ENCODE data around the gene STRBP. TPM values are rescaled to one million over a fixed set of nuclear protein-coding genes. Genes with fewer than 3 reads are reported as not detected.

The STRBP gene
- total RNA-seq, 2 donors from 2014 or later, result 77.2 to 83.3 TPM

DNA sequence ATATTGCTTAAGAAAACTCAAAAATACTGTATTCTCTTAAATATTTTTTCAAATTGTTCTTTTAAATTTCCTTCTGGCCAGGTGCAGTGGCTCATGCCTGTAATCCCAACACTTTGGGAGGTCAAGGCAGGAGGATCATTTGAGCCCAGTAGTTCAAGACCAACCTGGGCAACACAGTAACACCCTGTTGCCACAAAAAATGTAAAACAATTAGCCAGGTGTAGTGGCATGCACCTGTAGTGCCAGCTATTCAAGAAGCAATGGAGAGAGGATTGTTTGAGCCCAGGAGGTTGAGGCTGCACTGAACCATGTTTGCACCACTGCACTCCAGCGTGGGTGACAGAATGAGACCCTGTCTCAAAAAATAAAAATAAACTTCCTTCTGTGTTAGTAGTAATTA, 94.3 kb downstream of the STRBP start:
- Mint-ChIP-seq H3K9me3 (no peaks in the 10 kb centered on the region), H3K4me3 (no peak overlapping the region), H3K36me3 (ENCODE audit: low read depth) (peaks cover 17% of the 10 kb centered on the region), H3K4me1 (peaks cover 25% of the 10 kb centered on the region), H3K27ac (peak overlapping the region; percentile 53), H3K27me3 (ENCODE audit: insufficient read depth) (no peaks in the 10 kb centered on the region)
- Histone ChIP-seq H3K9me3 (ENCODE audit: control insufficient read depth, low read length) (no peaks in the 10 kb centered on the region), H3K9ac (ENCODE audit: extremely low read depth, low read length, poor library complexity, severe bottlenecking) (no peak overlapping the region), H3K4me3 (ENCODE audit: low read length) (no peak overlapping the region), H3K27me3 (ENCODE audit: control insufficient read depth, insufficient read depth, low read length, poor library complexity, severe bottlenecking) (no peaks in the 10 kb centered on the region), H3K4me1 (ENCODE audit: control insufficient read depth, insufficient read depth, low read length) (no peaks in the 10 kb centered on the region), H3K36me3 (ENCODE audit: control insufficient read depth, insufficient read depth, low read length) (peaks cover 5% of the 10 kb centered on the region), H3K27ac (ENCODE audit: low read depth, low read length) (no peak overlapping the region)
- DNase-seq, result no peak
- WGBS, 2 experiments (ENCODE audit: insufficient coverage in 1 of 2, insufficient read length in 1 of 2), result 100% methylated on average over 1 of the region's 1 CpG; no CpG with 5 or more reads in 1 of the 2 experiments
- TF ChIP-seq, protein P1, sequence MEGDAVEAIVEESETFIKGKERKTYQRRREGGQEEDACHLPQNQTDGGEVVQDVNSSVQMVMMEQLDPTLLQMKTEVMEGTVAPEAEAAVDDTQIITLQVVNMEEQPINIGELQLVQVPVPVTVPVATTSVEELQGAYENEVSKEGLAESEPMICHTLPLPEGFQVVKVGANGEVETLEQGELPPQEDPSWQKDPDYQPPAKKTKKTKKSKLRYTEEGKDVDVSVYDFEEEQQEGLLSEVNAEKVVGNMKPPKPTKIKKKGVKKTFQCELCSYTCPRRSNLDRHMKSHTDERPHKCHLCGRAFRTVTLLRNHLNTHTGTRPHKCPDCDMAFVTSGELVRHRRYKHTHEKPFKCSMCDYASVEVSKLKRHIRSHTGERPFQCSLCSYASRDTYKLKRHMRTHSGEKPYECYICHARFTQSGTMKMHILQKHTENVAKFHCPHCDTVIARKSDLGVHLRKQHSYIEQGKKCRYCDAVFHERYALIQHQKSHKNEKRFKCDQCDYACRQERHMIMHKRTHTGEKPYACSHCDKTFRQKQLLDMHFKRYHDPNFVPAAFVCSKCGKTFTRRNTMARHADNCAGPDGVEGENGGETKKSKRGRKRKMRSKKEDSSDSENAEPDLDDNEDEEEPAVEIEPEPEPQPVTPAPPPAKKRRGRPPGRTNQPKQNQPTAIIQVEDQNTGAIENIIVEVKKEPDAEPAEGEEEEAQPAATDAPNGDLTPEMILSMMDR (conservative IDR thresholded peaks at IDR 0.05), result no peak

- DNase-seq, result no peak
- Histone ChIP-seq H3K4me3 (ENCODE audit: low read length) (no peak overlapping the region), H3K4me1 (ENCODE audit: control insufficient read depth, insufficient read depth, low read length) (no peaks in the 10 kb centered on the region), H3K9ac (ENCODE audit: extremely low read depth, low read length, poor library complexity, severe bottlenecking) (no peak overlapping the region), H3K27me3 (ENCODE audit: control insufficient read depth, insufficient read depth, low read length, poor library complexity, severe bottlenecking) (no peaks in the 10 kb centered on the region), H3K9me3 (ENCODE audit: control insufficient read depth, low read length) (no peaks in the 10 kb centered on the region), H3K36me3 (ENCODE audit: control insufficient read depth, insufficient read depth, low read length) (no peaks in the 10 kb centered on the region), H3K27ac (ENCODE audit: low read depth, low read length) (no peak overlapping the region)
- no peak overlapping the region for H3K27ac Mint-ChIP-seq
- 96 to 100% methylated on average over 1 to 3 of the region's 3 CpGs for WGBS, 2 experiments (ENCODE audit: insufficient coverage in 1 of 2, insufficient read length in 1 of 2)
- H3K4me3 Mint-ChIP-seq, result no peak overlapping the region
- H3K9me3 Mint-ChIP-seq, result no peaks in the 10 kb centered on the region
- H3K4me1 Mint-ChIP-seq, result peaks cover 13% of the 10 kb centered on the region
- peaks cover 20% of the 10 kb centered on the region for H3K36me3 Mint-ChIP-seq (ENCODE audit: low read depth)
- H3K27me3 Mint-ChIP-seq (ENCODE audit: insufficient read depth), result no peaks in the 10 kb centered on the region
- TF ChIP-seq, protein P1 (conservative IDR thresholded peaks at IDR 0.05), result no peak
Measured at GRCh38 chr9:123169926-123170325, 98.5 kb downstream of the STRBP start.

- no peak overlapping the region for H3K4me3 ChIP-seq (ENCODE audit: low read length)
- Mint-ChIP-seq H3K4me1 (peaks cover 14% of the 10 kb centered on the region), H3K27me3 (ENCODE audit: insufficient read depth) (no peaks in the 10 kb centered on the region), H3K4me3 (no peak overlapping the region), H3K9me3 (no peaks in the 10 kb centered on the region), H3K36me3 (ENCODE audit: low read depth) (peaks cover 18% of the 10 kb centered on the region), H3K27ac (peak overlapping the region; percentile 26)
- TF ChIP-seq, protein P1 (conservative IDR thresholded peaks at IDR 0.05), result no peak
- 88 to 100% methylated on average over 1 to 2 of the region's 2 CpGs for WGBS, 2 experiments (ENCODE audit: insufficient coverage in 1 of 2, insufficient read length in 1 of 2)
- DNase-seq, result no peak
- no peaks in the 10 kb centered on the region for H3K27me3 ChIP-seq (ENCODE audit: control insufficient read depth, insufficient read depth, low read length, poor library complexity, severe bottlenecking)
- H3K4me1 ChIP-seq (ENCODE audit: control insufficient read depth, insufficient read depth, low read length), result no peaks in the 10 kb centered on the region
- no peaks in the 10 kb centered on the region for H3K9me3 ChIP-seq (ENCODE audit: control insufficient read depth, low read length)
- no peak overlapping the region for H3K9ac ChIP-seq (ENCODE audit: extremely low read depth, low read length, poor library complexity, severe bottlenecking)
- no peak overlapping the region for H3K27ac ChIP-seq (ENCODE audit: low read depth, low read length)
- H3K36me3 ChIP-seq (ENCODE audit: control insufficient read depth, insufficient read depth, low read length), result no peaks in the 10 kb centered on the region
Measured at GRCh38 chr9:123168586-123168985, 99.8 kb downstream of the STRBP start.
